DOHH2 (cell line): ENCODE results near the gene TMEM256.
"Not testable (repeated sequence)": the region's sequence is repeated elsewhere in the genome, so short reads cannot be mapped to it uniquely, and the experiment has no call there.

Experiments
- H3F3A ChIP-seq: fragments of 200-600 bp; sonication (generic), shearing (Covaris generic); 2 replicates; pipeline ENCODE4 v1.6.0; 2016; ENCODE audit warnings: antibody characterized with exemption, mild to moderate bottlenecking; ENCODE audit not compliant: control insufficient read depth, insufficient read depth
- H3K27ac ChIP-seq: fragments of 200-600 bp; sonication (generic); 2 replicates; pipeline ENCODE4 v1.5.1; 2014; ENCODE audit warnings: low read depth, mild to moderate bottlenecking, low read length, moderate library complexity
- H3K27me3 ChIP-seq: fragments of 200-600 bp; sonication (generic); 2 replicates; pipeline ENCODE4 v1.6.1; 2014; ENCODE audit warnings: mild to moderate bottlenecking, low read length, mixed read lengths; ENCODE audit not compliant: control insufficient read depth
- H3K36me3 ChIP-seq: fragments of 200-600 bp; sonication (generic); 2 replicates; pipeline ENCODE4 v1.6.1; 2014; ENCODE audit warnings: mild to moderate bottlenecking, low read length, moderate library complexity, mixed read lengths; ENCODE audit not compliant: control insufficient read depth
- H3K4me1 ChIP-seq: fragments of 200-600 bp; sonication (generic); 2 replicates; pipeline ENCODE4 v1.6.1; 2014; ENCODE audit warnings: mild to moderate bottlenecking, low read length, mixed read lengths; ENCODE audit not compliant: control insufficient read depth
- H3K4me2 ChIP-seq: fragments of 200-600 bp; sonication (generic); 2 replicates; pipeline ENCODE4 v1.6.0; 2014; ENCODE audit warnings: mild to moderate bottlenecking, low read length, moderate library complexity
- H3K4me3 ChIP-seq: fragments of 200-600 bp; sonication (generic); 2 replicates; pipeline ENCODE4 v1.5.1; 2014; ENCODE audit warnings: mild to moderate bottlenecking, low read length, mixed read lengths
- H3K79me2 ChIP-seq: fragments of 200-600 bp; sonication (generic); 2 replicates; pipeline ENCODE4 v1.6.1; 2014; ENCODE audit warnings: mild to moderate bottlenecking, low read length, mixed read lengths; ENCODE audit not compliant: control insufficient read depth
- H3K9me2 ChIP-seq: fragments of 200-600 bp; sonication (generic); replicated peaks from 2 replicates; pipeline ENCODE4 v1.6.1; 2014; ENCODE audit warnings: mild to moderate bottlenecking, low read length, mixed read lengths; ENCODE audit not compliant: control insufficient read depth
- H3K9me3 ChIP-seq: fragments of 200-600 bp; sonication (generic); 2 replicates; pipeline ENCODE4 v1.6.1; 2014; ENCODE audit warnings: antibody characterized with exemption, low read length, mixed read lengths; ENCODE audit not compliant: control insufficient read depth, insufficient read depth
- H4K20me1 ChIP-seq: fragments of 200-600 bp; sonication (generic); 2 replicates; pipeline ENCODE4 v1.6.0; 2014; ENCODE audit warnings: low read depth, mild to moderate bottlenecking, antibody characterized with exemption, low read length, moderate library complexity; ENCODE audit not compliant: control insufficient read depth, insufficient read depth
- EZH2phosphoT487 ChIP-seq: fragments of 200-600 bp; sonication (generic); IDR thresholded peaks from 2 replicates; pipeline ENCODE4 v1.6.1; 2017; ENCODE audit warnings: borderline replicate concordance, mild to moderate bottlenecking, antibody characterized with exemption, low read length, moderate library complexity, mixed read lengths
- TF ChIP-seq, protein P1 (sequence below): fragments of 200-600 bp; sonication (generic); IDR thresholded peaks from one replicate; pipeline ENCODE4 v1.5.1; 2014; ENCODE audit warnings: antibody characterized with exemption, mild to moderate bottlenecking, low read depth, low read length; ENCODE audit not compliant: poor library complexity, severe bottlenecking

The TMEM256 gene

GRCh38 chr17:7374353-7374752 lies 29.5 kb downstream of the TMEM256 start:
- no peak overlapping the region for H3K27ac ChIP-seq
- H3K4me1 ChIP-seq = no peaks in the 10 kb centered on the region
- no peaks in the 10 kb centered on the region for H3K9me2 ChIP-seq
- no peaks in the 10 kb centered on the region for H3F3A ChIP-seq
- H3K27me3 ChIP-seq = peaks cover 11% of the 10 kb centered on the region; the same call in 1 of the 2 replicates
- H4K20me1 ChIP-seq = no peaks in the 10 kb centered on the region
- no peak overlapping the region for H3K4me3 ChIP-seq
- TF ChIP-seq EZH2phosphoT487 = no peak
- TF ChIP-seq, protein P1, sequence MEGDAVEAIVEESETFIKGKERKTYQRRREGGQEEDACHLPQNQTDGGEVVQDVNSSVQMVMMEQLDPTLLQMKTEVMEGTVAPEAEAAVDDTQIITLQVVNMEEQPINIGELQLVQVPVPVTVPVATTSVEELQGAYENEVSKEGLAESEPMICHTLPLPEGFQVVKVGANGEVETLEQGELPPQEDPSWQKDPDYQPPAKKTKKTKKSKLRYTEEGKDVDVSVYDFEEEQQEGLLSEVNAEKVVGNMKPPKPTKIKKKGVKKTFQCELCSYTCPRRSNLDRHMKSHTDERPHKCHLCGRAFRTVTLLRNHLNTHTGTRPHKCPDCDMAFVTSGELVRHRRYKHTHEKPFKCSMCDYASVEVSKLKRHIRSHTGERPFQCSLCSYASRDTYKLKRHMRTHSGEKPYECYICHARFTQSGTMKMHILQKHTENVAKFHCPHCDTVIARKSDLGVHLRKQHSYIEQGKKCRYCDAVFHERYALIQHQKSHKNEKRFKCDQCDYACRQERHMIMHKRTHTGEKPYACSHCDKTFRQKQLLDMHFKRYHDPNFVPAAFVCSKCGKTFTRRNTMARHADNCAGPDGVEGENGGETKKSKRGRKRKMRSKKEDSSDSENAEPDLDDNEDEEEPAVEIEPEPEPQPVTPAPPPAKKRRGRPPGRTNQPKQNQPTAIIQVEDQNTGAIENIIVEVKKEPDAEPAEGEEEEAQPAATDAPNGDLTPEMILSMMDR = no peak
- H3K79me2 ChIP-seq = no peaks in the 10 kb centered on the region
- no peaks in the 10 kb centered on the region for H3K36me3 ChIP-seq
- H3K4me2 ChIP-seq = no peak overlapping the region
- H3K9me3 ChIP-seq = peaks cover 3% of the 10 kb centered on the region

DNA sequence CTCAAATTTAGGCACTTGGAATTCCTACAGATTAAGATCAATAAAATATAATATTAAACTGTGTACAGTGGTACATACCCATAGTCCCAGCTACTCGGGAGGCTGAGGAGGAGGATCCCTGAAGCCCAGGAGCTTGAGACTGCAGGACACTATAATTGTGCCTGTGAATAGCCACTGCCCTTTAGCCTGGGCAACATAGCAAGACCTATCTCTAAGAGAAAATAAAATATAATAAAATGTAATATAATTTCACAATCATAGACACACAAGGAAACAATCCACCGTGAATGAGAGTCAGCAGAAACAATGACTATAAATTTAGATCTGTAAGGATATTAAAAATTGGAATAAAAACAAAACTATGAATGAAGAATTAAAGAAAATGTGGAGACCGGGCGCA lies 33.0 kb downstream of the TMEM256 start:
- Histone ChIP-seq H3K9me3 (no peaks in the 10 kb centered on the region), H3K4me3 (no peak overlapping the region), H3K4me2 (no peak overlapping the region), H3K79me2 (no peaks in the 10 kb centered on the region), H3K27ac (no peak overlapping the region), H4K20me1 (no peaks in the 10 kb centered on the region), H3K4me1 (no peaks in the 10 kb centered on the region), H3F3A (no peaks in the 10 kb centered on the region), H3K36me3 (no peaks in the 10 kb centered on the region), H3K9me2 (no peaks in the 10 kb centered on the region), H3K27me3 (peaks cover 11% of the 10 kb centered on the region; the same call in 1 of the 2 replicates)
- TF ChIP-seq EZH2phosphoT487 = no peak
- TF ChIP-seq, protein P1 = no peak

DNA sequence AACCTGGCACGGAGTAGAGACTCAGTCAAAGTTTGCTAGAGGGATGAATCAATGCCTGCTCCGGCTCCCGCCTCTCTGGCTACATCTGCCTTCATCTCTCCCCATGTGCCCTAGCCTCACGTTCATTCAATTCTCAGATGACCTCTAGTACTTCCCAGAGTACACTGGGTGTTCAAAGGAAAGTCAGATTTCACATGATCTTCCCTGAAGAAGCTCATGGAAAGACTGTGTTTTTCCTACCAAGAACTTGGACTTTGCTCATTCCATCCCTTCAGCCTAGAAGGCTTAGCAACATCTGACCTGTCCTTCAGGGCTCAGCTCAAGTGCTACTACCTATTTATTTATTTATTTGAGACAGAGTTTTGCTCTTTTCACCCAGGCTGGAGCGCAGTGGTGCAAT lies 34.1 kb downstream of the TMEM256 start:
- H3K4me2 ChIP-seq = no peak overlapping the region
- peaks cover 11% of the 10 kb centered on the region; the same call in 1 of the 2 replicates for H3K27me3 ChIP-seq
- no peak overlapping the region for H3K27ac ChIP-seq
- H3K79me2 ChIP-seq = no peaks in the 10 kb centered on the region
- no peaks in the 10 kb centered on the region for H3K9me2 ChIP-seq
- H3K4me3 ChIP-seq = no peak overlapping the region
- no peaks in the 10 kb centered on the region for H3K9me3 ChIP-seq
- no peaks in the 10 kb centered on the region for H4K20me1 ChIP-seq
- no peaks in the 10 kb centered on the region for H3F3A ChIP-seq
- no peaks in the 10 kb centered on the region for H3K36me3 ChIP-seq
- H3K4me1 ChIP-seq = no peaks in the 10 kb centered on the region
- TF ChIP-seq, protein P1 = no peak
- no peak for TF ChIP-seq EZH2phosphoT487

DNA sequence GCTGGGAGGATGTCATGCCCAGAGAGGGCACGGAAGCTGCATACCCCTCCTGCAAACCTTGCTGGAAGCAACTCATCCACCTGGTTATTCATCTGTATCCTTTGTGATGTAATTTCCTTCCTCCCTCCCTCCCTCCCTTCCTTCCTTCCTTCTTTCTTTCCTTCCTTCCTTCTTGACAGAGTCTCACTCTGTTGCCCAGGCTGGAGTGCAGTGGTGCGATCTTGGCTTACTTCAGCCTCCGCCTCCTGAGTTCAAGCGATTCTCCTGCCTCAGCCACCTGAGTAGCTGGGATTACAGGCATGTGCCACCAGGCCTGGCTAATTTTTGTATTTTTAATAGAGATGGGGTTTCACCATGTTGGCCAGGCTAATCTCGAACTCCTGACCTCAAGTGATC lies 35.3 kb downstream of the TMEM256 start:
- not testable (repeated sequence) for H3K4me1 ChIP-seq, H3K36me3 ChIP-seq, H3K9me3 ChIP-seq, H3K9me2 ChIP-seq, H3K4me2 ChIP-seq, H3K79me2 ChIP-seq, H3K27ac ChIP-seq, H3F3A ChIP-seq, H4K20me1 ChIP-seq, H3K4me3 ChIP-seq
- peaks cover 11% of the 10 kb centered on the region; the same call in 1 of the 2 replicates for H3K27me3 ChIP-seq
